ENCODE results near the gene LNPK. TPM values are rescaled to one million over a fixed set of nuclear protein-coding genes. Genes with fewer than 3 reads are reported as not detected.

The LNPK gene
- total and polyA plus RNA-seq, 2 of the 4 experiments (the other 2 are of a cell fraction), result 18.7 to 48.6 TPM

DNA sequence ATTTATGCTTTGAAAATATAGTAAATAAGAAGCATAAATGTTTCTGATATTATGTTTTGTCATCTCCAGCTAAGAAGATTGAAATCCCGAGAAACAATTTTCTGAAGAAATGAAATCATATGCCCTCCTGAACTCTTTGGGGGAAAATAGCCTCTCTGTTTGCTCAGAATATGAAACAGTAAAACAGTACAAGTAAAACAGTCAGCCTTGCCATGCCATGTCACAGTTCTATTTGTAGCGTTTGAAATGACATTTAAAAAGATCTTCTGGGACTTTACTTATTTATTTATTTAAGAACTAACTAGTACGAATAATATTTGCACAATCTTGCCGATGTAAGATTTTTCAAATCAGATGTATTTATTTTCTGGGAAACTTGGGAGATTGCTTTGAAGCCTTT, 98.0 kb downstream of the LNPK start:
- no peaks in the 10 kb centered on the region for H3K9me3 ChIP-seq (ENCODE audit: control insufficient read depth, insufficient read depth, low read length)
- no TSS peak for BruUV-seq (replicated peaks)
- H4K20me1 ChIP-seq (ENCODE audit: insufficient read depth, low read length), result no peaks in the 10 kb centered on the region
- H3K79me1 ChIP-seq (ENCODE audit: low read depth in 1 of 2, low read length in 2 of 2), result no peaks in the 10 kb centered on the region
- H3K23ac ChIP-seq (ENCODE audit: low read depth, low read length), result no peak overlapping the region
- no peaks in the 10 kb centered on the region for H3K9me1 ChIP-seq (ENCODE audit: insufficient read depth, low read length)
- no peak overlapping the region for H2AFZ ChIP-seq (replicated peaks; ENCODE audit: low read length, poor library complexity)
- H2BK120ac ChIP-seq (ENCODE audit: low read depth, low read length), result no peak overlapping the region
- DNase-seq, result no peak
- no peak overlapping the region for H3K9ac ChIP-seq (ENCODE audit: low read depth, low read length)
- no peak overlapping the region for H2BK15ac ChIP-seq (ENCODE audit: low read depth, low read length)
- H2AK9ac ChIP-seq (replicated peaks; ENCODE audit: low read depth, low read length, poor library complexity), result no peak overlapping the region
- no peak overlapping the region for H2BK20ac ChIP-seq (ENCODE audit: low read depth, low read length)
- H2BK5ac ChIP-seq (ENCODE audit: low read depth, low read length, poor library complexity, severe bottlenecking), result no peak overlapping the region
- ChIA-PET CTCF (no interaction called here), POLR2A (ENCODE audit: unreplicated experiment) (no interaction called here)
- H3K4me3 ChIP-seq (ENCODE audit: insufficient read depth, low read depth, low read length), result no peak overlapping the region
- H3K4me2 ChIP-seq (ENCODE audit: low read depth, low read length), result no peak overlapping the region
- H4K8ac ChIP-seq (ENCODE audit: low read depth in 2 of 2, low read length in 2 of 2), result no peak overlapping the region
- no peak overlapping the region for H3K56ac ChIP-seq (ENCODE audit: extremely low read depth, insufficient read depth, low read length)
- no peak overlapping the region for H3K14ac ChIP-seq (replicated peaks; ENCODE audit: low read depth, low read length)
- no peak overlapping the region for H4K91ac ChIP-seq (ENCODE audit: insufficient read depth, low read depth, low read length)
- H3K4me1 ChIP-seq (ENCODE audit: control insufficient read depth, insufficient read depth, low read length), result no peaks in the 10 kb centered on the region
- dilution Hi-C loops (cut with HindIII; ENCODE audit: low sequenced_read_pairs, unreplicated experiment) (no loop called here), intact Hi-C loops (cut with micrococcal nuclease) (no loop called here), in situ Hi-C loops (cut with MboI; ENCODE audit: low sequenced_read_pairs) (no loop called here)
- ATAC-seq (ENCODE audit: low read depth), result no peak
- no peak overlapping the region for H4K5ac ChIP-seq (ENCODE audit: low read depth, low read length)
- TF ChIP-seq RCOR1 (IDR thresholded peaks at IDR 0.05; ENCODE audit: insufficient replicate concordance, low read length) (no peak), MXI1 (IDR thresholded peaks at IDR 0.05; ENCODE audit: borderline replicate concordance, low read depth, low read length) (no peak), CHD1 (IDR thresholded peaks at IDR 0.05; ENCODE audit: low read depth, low read length) (no peak), RAD21 (IDR thresholded peaks at IDR 0.05; ENCODE audit: low read length) (no peak), CEBPB (IDR thresholded peaks at IDR 0.05; ENCODE audit: low read depth, low read length) (no peak), MAFK (IDR thresholded peaks at IDR 0.05; ENCODE audit: low read depth, low read length) (no peak), RFX5 (IDR thresholded peaks at IDR 0.05; ENCODE audit: low read depth, low read length) (no peak), SMC3 (IDR thresholded peaks at IDR 0.05; ENCODE audit: low read depth, low read length) (no peak), FOS (IDR thresholded peaks at IDR 0.05; ENCODE audit: low read depth, low read length) (no peak), BHLHE40 (IDR thresholded peaks at IDR 0.05; ENCODE audit: low read depth, low read length) (no peak)
- TF ChIP-seq, protein P1, sequence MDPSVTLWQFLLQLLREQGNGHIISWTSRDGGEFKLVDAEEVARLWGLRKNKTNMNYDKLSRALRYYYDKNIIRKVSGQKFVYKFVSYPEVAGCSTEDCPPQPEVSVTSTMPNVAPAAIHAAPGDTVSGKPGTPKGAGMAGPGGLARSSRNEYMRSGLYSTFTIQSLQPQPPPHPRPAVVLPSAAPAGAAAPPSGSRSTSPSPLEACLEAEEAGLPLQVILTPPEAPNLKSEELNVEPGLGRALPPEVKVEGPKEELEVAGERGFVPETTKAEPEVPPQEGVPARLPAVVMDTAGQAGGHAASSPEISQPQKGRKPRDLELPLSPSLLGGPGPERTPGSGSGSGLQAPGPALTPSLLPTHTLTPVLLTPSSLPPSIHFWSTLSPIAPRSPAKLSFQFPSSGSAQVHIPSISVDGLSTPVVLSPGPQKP (IDR thresholded peaks at IDR 0.05; ENCODE audit: borderline replicate concordance, low read depth, low read length), result no peak
- TF ChIP-seq, protein P2, sequence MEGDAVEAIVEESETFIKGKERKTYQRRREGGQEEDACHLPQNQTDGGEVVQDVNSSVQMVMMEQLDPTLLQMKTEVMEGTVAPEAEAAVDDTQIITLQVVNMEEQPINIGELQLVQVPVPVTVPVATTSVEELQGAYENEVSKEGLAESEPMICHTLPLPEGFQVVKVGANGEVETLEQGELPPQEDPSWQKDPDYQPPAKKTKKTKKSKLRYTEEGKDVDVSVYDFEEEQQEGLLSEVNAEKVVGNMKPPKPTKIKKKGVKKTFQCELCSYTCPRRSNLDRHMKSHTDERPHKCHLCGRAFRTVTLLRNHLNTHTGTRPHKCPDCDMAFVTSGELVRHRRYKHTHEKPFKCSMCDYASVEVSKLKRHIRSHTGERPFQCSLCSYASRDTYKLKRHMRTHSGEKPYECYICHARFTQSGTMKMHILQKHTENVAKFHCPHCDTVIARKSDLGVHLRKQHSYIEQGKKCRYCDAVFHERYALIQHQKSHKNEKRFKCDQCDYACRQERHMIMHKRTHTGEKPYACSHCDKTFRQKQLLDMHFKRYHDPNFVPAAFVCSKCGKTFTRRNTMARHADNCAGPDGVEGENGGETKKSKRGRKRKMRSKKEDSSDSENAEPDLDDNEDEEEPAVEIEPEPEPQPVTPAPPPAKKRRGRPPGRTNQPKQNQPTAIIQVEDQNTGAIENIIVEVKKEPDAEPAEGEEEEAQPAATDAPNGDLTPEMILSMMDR (conservative IDR thresholded peaks at IDR 0.05; ENCODE audit: low read depth, low read length), result no peak
- TF ChIP-seq, protein P3, sequence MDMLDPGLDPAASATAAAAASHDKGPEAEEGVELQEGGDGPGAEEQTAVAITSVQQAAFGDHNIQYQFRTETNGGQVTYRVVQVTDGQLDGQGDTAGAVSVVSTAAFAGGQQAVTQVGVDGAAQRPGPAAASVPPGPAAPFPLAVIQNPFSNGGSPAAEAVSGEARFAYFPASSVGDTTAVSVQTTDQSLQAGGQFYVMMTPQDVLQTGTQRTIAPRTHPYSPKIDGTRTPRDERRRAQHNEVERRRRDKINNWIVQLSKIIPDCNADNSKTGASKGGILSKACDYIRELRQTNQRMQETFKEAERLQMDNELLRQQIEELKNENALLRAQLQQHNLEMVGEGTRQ (IDR thresholded peaks at IDR 0.05; ENCODE audit: low read depth, low read length), result no peak
- H3K18ac ChIP-seq (ENCODE audit: low read depth, low read length), result no peak overlapping the region
- no peaks in the 10 kb centered on the region for H3K36me3 ChIP-seq (ENCODE audit: control insufficient read depth, insufficient read depth, low read length)
- H3K27me3 ChIP-seq (ENCODE audit: control insufficient read depth, insufficient read depth, low read length), result 0 out of 2 replicates have a peak, but pooled peaks cover 1% of the 10 kb centered on the region
- WGBS, 2 experiments (ENCODE audit: extremely low coverage in 2 of 2, insufficient read length in 1 of 2), result no CpG with 5 or more reads among the region's 4 CpGs
- H3K4ac ChIP-seq (ENCODE audit: low read depth, low read length), result no peak overlapping the region
- no peak overlapping the region for H2AK5ac ChIP-seq (ENCODE audit: low read depth, low read length)
- no peak overlapping the region for H3K27ac ChIP-seq (ENCODE audit: insufficient read depth, low read length)
